RCC 7860 (cell line): ENCODE measurements around the gene RPL7A.

Experiments
- DNase-seq: peaks from one replicate; pipeline ENCODE4 v3.0.0-alpha.2; 2015; ENCODE audit warnings: low spot score
- FAIRE-seq: peaks from 2 replicates; lab custom pipeline; 2012; peaks lifted over from hg19 to GRCh38; lab: Jason Lieb, UNC

Gene RPL7A

DNA sequence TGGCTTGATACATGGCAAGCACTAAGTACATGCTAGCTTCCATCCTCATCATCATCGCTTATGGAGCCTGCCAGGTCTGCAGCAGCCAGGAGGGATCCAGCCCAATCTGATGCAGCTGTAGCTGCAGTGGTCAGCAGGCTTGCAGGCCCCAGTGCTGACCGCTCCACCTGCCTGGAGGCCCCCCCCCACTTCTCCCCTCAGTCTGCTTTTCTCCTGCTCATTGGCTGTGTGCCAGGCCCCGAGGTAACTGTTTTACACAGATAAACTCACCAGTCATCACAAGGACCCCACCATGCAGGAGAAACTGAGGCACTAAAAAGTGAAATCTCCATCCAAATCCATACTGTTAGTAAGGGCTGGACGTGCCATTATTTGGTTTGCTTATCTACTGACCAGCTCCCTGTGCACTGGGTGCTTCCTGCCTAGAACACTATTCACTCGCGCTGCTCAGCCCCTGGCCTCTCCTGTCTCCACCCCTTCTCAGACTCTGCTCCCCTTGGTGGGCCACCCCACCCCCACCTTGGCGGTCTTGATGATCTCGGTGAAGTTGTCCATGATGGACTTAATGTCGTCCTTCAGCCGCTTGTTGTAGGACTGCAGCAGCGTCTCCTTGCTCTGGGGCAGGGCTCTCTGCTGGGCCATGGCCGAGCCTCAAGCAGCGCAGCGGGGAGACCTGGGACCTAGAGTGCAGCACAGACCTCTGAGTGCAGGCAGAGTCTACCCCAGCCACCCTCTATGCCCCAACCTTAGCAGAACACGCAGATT, 1.8 kb upstream of the RPL7A start:
- no peak for FAIRE-seq
- no peak for DNase-seq

DNA sequence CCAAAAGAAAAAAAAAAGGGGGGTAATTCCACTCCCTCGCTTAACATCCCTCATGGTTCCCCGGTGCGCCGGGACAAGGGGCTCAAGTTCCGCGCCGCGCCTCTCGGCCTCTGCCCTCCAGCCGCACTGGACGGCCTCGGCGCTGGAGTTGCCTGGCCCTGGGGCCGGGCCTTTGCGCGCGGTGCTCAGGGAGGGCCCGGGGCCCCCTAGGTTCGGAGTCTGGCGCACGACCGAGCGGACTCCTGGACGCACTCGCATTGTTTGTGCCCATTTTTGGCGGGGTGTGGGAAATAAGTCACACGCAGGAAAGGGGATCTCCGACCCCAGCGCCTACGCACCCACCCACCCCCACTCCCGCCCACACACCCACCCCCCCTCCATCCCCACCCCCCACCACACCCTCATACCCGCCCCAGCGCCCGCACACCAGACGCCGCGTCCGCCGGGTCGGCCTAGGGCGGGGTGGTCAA, 468 bp upstream of the RPL7A start:
- no peak for FAIRE-seq

DNA sequence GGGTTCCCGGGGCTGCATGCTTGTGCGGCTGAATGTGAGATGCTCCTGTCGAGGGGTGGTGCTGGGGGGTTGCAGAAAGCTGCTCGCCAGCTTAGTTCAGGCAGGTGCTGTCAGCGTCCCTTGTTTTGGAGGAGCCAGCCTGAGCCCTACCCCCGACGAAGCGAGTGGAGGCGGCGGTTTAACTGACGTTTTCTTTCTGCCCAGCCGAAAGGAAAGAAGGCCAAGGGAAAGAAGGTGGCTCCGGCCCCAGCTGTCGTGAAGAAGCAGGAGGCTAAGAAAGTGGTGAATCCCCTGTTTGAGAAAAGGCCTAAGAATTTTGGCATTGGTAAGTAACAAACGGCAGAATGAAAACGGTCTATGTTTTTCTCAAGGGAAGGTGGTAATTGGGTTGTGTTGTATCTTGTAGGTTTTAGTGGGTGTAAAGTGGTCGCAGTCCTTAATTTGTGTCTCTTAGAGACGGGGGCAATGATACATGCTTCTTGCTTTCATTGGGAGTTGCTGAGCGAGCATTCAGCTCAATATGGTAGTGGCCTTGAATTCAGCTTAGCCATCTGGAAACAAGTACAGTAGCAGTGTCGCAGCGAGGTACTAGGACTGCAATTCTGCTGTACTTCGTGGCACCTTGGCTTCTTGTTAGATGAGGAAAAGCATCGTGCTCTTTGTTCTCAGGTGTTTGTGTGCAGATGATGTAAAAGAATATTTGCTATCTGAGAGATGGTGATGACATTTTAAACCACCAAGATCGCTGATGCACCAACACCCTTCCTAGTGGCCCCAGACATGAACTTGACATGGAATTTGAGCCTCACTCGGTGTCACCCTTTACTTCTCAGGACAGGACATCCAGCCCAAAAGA, 928 bp downstream of the RPL7A start:
- no peak for DNase-seq
- no peak for FAIRE-seq

More for the DNA sequence above, 468 bp upstream of the RPL7A start:
- DNase-seq: no peak

DNA sequence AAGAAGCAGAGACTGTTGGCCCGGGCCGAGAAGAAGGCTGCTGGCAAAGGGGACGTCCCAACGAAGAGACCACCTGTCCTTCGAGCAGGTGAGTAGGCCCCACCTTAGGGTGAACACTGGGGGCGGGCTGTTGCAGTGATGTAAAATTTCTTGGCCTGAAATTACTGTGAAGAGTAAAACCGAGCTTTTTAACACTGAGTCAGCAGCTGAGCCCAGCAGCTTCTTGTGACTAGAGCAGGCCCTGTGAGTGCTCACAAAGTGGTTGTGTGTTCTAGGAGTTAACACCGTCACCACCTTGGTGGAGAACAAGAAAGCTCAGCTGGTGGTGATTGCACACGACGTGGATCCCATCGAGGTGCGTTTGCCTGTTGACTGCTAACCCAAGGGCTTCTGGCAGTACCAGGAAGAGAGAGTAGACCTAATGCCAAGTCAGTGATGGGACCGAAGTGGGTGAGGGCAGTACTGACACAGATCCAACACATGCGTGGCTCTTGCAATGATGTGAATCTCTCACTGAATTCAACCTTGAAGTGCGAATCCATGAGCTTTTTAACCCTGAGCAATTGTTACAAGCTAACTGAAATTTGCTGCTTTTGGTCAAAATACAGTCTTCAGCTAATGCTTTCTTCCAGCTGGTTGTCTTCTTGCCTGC, 2.1 kb downstream of the RPL7A start:
- DNase-seq (no peak), FAIRE-seq (no peak)

DNA sequence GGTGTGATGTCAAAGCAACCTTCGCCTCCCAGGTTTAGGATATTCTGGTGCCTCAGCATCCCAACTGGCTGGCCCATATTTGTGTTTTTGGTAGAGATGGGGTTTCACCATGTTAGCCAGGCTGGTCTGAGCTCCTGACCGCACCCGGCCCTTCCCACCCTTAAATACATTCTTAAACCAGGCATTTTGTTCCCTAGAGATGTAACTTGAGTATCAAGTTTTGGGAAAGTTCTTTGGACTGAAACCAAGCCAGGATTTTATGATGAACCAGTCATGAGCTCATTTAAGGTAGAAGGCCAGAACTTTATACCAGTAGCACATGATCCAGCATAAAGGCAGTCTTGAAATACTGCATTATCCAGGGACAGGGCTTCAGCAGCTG, 3.5 kb downstream of the RPL7A start:
- no peak for FAIRE-seq
- DNase-seq: no peak

DNA sequence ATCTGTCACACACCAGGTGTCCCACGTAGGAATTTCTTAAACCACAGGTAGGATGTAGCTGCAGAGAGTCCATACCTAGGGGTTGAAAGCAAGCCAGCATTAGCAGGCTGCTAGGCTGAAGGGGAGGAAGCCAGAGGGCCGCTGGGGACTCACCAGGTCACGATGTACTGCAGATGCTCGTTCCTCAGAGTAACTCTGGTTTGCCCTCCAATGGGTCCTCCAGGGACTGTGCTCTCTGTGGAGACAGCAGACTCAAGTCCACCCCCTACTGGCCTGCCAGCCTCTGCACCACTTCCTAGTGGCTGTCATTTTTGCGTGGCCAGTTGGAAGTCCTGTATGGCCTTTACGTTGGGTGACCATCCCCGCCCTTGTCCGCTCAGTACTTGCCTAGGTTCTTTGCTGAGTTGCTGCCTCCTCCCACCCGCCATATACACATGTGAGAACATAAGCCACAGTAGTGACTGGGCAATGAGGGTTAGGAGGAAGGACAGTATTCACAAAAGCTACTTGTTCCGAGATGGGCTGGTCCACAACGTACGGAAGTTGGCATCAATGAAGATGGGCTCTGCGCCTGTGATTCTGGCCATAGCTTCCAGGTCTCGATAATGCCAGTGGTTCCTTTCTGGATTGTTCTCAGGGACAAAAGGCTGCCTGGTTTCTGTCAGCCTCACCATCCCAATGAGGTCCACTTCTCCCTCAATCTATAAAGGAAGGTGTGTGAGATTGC, 4.1 kb downstream of the RPL7A start:
- peak; percentile 64 for DNase-seq
- no peak for FAIRE-seq

DNA sequence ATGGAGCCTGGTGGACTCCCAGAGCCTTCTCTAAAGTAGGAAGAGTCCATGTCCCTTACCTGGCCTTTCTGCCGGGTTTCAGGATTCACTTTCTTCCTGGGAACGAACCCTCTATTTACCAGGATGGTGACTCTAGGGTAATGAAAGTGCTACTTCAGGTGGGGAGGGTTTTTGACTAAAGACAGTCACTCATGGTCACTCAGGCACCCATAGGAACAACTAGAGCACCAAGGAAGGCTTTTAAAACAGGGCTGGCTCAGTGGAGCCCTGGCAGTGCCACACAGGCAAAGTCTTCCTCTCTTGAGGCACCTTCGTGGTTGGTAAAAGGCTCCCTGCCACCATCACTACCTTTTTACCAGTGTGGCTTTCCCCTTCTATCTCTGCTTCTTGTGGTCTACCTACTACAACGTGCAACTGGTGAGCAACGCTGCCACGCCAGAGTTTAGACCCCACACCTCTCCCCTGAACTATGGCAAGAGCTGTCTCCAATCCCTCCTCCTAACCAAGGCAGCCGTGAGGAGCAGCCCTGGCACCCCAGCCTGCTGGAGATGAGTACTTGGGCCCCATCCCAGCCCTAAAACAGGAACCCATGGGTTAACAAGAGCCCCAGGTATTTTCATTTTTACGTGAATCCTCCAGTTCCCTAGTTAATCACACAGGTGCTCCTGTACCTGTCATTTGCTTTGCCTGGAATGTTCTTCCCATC, 4.8 kb downstream of the RPL7A start:
- FAIRE-seq (no peak), DNase-seq (no peak)

DNA sequence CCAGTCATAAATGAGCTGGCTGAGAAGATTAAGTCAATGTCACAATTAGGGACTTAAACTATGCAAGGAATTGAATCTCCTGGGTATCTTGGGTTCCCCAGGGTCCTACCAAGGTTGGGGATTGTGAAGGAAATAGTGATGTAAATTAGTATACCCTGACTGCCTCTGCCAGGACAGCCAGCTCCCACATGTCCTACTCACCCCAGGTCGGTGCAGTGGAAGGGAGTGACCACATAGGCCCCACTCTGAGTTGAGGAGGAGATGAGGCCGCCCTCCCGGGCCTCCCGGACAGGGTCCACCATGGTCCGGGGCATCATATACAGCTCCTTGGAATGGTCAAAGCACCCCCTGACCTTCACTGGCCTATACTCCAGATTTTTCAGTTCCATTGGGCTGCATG, 5.5 kb downstream of the RPL7A start:
- no peak for DNase-seq
- FAIRE-seq: no peak

DNA sequence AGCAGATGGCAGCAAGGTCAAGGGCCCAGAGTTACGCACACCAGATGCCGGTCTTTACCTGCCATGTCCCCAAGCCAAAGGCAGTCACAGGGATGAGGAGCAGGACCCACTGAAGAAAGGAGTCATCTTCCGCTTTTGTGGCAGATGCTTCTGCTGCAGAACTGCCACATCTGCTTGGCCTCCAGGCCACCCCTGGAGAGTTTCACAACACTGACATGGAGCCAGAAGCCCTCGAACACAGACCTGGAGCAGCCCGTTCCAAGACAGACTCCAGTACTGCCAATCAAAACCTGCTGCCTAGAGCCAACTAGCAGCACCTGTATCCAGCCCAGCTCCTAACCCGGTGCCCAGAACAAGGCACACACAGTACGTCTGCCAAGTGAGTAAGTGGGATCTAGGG, 6.7 kb downstream of the RPL7A start:
- DNase-seq: no peak
- FAIRE-seq: no peak

DNA sequence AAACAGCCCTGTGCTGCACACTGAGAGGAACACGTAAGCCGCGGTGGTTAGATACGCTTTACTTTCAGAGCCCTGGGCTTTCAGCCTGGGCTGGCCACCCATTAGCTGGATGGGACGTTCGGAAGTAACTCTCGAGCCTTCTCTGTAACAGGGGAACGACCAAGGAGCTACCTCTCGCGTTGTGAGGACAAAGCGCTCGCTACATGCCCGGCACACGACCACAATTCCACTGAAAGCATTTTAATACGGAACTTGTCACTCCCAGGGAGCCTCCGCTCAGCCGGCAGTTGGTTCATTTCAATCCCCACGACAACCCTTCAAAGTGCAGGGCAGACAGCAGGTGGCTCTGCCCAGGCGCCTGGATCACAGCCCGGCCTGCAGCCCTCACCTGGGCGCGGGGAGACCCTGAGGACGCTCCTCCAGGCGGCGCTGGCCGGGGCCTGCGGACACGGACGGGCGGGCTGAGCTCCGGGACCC, 7.9 kb downstream of the RPL7A start:
- no peak for DNase-seq
- no peak for FAIRE-seq

DNA sequence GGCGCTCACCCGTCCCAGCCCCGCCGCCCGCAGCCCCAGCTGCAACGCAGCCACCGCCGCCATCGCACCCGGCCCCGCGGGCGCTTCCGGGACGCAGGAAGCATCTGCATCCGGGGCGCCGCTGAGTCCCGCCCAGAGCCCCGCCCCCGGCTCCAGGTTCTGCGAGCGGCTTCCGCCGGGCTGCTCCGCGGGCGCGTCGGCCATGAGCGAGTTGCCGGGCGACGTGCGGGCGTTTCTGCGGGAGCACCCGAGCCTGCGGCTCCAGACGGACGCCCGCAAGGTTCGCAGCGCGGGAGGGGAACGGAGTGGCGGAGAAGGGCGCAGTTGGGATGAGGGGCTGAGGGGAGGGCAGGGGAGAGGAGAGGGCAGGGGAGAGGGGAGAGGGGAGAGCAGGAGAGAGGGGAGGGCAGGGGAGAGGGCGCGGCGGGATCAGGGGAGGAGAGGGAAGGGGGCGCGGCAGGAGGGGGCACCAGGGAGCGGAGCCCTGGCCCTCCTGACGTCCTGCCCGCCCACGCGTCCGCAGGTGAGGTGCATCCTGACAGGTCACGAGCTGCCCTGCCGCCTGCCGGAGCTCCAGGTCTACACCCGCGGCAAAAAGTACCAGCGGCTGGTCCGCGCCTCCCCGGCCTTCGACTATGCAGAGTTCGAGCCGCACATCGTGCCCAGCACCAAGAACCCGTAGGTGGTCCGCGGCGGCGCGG, 8.5 kb downstream of the RPL7A start, which contains the start of the genes SURF1 and SURF2:
Gene SURF1 (minus strand): TSS at position 97 of the 701 bp plus-strand sequence. CDS start 34 bp downstream, at position 63.
Gene SURF2 (plus strand): TSS at position 160 of the 701 bp plus-strand sequence. CDS start 43 bp downstream, at position 203.
- FAIRE-seq (no peak), DNase-seq (peak; percentile 53)

DNA sequence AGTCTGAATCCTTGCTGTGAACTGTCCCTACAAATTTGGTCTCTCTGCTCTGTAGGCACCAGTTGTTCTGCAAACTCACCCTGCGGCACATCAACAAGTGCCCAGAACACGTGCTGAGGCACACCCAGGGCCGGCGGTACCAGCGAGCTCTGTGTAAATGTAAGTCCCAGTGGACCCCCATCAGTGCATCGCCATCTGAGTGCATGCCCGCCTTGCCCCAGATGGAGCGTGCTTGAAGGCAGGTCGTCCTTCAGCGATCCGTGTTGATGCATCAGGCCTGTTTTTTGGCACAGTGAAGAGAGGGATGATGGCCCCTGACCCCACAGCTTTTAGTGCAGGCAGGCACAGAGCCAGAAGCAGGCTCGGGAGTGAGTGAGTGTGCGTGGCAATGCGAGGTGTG, 9.6 kb downstream of the RPL7A start:
- FAIRE-seq: no peak
- DNase-seq: no peak

DNA sequence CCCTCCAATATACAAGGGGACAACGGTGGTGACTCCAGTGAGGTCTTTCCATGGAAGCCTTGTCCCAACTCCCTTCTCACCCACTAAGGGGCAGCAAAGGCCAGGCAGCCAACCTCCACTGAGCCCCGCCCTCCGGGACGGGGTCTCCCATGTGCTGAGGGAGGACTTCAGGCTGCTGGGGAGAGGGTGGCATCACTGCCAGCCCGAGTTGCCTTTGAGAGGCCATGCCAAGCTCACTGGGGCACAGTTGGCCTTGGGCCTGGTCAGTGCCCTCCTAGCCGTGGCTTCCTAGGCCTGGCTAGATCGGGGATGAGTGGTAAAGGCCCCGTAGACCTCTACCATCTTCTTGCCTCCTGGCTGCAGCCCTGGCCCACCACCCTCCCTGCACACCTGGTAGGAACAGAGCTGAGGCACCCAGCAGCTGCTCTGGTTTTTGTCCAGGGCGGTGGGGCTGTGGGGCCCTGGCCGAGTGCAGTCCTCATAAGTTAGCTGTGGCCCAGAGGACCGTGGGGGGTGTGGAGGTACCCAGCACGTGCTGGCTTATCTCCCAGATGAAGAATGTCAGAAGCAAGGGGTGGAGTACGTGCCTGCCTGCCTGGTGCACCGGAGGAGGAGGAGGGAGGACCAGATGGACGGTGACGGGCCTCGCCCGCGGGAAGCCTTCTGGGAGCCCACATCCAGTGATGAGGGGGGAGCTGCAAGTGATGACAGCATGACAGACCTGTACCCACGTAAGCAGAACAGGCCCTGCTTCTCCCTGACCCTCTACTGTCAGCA, 11.6 kb downstream of the RPL7A start:
- FAIRE-seq (no peak), DNase-seq (no peak)

DNA sequence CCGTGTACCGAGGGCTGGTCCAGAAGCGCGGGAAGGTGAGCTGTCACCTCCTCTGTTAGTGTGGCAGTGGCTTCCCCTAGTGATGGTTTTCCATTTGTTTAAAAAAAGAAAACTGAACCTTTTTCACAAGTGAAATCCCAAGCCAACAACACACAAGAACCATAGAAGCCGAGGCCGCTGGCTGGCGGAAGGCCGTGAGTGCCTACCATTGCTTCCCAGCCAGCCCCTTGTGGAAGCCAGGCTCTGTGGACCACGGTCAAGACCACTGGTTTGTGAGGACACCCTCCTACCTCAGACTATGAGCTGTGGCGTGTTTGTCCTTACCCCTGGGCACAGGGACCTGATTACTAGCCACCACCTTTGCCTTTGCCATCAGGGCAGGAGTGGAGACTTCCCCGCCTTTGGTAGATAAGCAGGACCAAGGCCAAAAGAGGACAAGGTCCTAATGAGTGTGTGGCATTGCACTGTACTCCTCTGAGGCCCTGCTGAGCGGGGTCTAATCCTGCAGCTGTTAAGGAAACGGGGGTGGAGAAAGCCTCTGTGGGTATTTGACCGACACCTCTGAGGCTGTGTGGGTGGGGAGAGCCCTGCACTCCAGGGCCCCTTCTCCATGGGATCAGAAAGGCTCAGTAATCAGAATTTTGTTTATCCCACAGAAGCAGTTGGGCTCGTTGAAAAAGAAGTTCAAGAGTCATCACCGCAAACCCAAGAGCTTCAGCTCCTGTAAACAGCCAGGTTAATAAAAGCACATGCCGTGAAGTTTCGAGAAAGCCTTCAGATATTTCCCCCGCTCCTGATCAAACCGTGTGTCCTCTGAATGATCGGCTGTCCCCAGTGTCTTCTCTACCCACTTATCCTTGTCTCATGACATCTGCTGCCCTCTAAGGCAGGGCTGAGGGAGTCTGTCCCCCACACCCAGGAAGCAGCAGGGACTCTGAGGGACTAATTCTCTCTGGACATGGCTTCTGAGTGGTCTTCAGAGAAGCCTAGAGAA, 12.7 kb downstream of the RPL7A start:
- FAIRE-seq (no peak), DNase-seq (no peak)

DNA sequence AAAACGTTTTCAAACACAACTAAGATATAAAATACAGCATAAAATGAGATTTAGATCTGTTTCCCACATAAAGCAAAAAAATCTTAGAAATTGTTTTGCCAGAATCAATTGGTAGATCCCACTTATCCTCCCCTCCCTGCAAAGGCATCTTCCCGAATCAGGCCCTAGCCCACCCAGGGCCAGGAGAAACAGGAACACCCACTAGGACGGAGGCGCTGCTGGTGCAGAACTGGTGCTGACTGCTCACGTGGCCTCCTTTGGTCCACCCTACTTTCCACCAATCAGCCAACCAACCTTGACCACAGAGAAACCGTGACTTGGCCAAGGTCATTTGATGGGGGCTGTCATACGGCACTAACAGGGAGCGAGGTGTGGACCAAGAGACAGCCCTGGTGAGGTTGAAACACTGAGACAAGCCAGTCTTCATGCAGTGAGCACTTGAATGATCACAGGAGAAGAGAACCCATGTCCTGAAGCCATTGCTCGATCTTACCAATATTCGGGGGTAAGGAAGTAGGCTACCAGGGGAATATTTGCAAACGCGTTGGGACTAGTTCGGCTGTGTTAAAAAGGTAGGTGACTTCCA, 13.6 kb downstream of the RPL7A start:
- no peak for DNase-seq

DNA sequence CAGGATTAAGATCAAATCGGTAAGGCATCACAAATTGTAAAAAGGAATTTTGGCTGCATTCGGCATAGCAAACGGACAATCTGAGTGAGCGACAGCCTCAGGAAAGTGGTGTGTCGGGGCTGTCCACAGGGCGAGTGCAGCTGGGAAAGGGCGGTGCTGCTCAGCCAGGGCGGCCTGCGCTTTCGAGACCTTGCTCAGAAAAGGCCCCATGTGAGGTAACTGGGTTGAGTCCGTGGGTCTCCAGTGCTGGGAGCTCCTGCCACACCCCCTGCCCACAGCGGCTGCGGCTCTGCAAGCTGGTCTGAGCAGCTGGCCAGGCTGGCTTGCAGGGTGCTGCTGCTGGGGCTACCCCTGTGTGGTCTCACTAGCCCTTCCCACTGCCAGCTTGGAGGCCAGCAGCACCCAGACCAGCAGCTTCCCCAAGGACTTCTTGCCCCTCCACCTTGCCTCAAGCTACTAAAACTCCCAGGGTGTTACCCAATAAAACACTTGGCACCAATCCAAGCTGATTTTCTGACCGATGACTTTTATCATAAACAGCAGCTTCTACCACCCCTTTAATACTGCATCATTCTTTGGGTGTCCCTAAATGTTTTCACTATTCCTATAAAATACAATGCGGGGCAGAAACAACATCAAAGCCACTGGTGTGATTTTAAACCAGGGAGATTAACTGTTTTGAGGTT, 14.5 kb downstream of the RPL7A start:
- FAIRE-seq (no peak), DNase-seq (no peak)

More for the DNA sequence above, 13.6 kb downstream of the RPL7A start:
- no peak for FAIRE-seq
